Left lung (tissue), 10 donors: ENCODE results near the gene DMBX1. TPM values are rescaled to one million over a fixed set of nuclear protein-coding genes. Genes with fewer than 3 reads are reported as not detected.

Source experiments
- ATAC-seq: fragments of 200-7000 bp; cut with Tn5 transposase; one replicate; pipeline ENCODE4 v1.9.1; 2020; ENCODE audit warnings: moderate library complexity
- DNase-seq, 4 donors: peaks; one replicate each; pipeline ENCODE4 v3.0.0-alpha.2; 2013 to 2020
- H3K27ac ChIP-seq, 2 donors: fragments of 200-600 bp; sonication (generic) in 1 of 2; one replicate each; pipeline versions ENCODE4 v1.5.0 to v1.8.0; 2020 to 2021
- H3K27me3 ChIP-seq, 2 donors: fragments of 200-600 bp; sonication (generic) in 1 of 2; one replicate each; pipeline versions ENCODE4 v1.5.0 to v1.8.0; 2020 to 2021
- H3K36me3 ChIP-seq, 2 donors: fragments of 200-600 bp; sonication (generic) in 1 of 2; one replicate each; pipeline versions ENCODE4 v1.5.0 to v1.8.0; 2020 to 2021
- H3K4me1 ChIP-seq, 2 donors: fragments of 200-600 bp; one replicate each; pipeline ENCODE4 v1.8.0; 2021
- H3K4me3 ChIP-seq, 2 donors: fragments of 200-600 bp; sonication (generic) in 1 of 2; one replicate each; pipeline versions ENCODE4 v1.5.0 to v1.8.0; 2020 to 2021; ENCODE audit warnings: mild to moderate bottlenecking in 1 of 2
- H3K9me3 ChIP-seq, 2 donors: fragments of 200-600 bp; sonication (generic) in 1 of 2; one replicate each; pipeline versions ENCODE4 v1.5.0 to v1.8.0; 2020 to 2021
- CTCF ChIP-seq, 2 donors: fragments of 200-600 bp; sonication (generic) in 1 of 2; IDR thresholded peaks; one replicate each; pipeline versions ENCODE4 v1.5.0 to v1.8.0; 2021; ENCODE audit warnings: antibody characterized with exemption in 2 of 2
- intact Hi-C, 2 donors: fragments of 100-400 bp; cut with DNase I; formaldehyde crosslinking; loops; one replicate each; pipeline versions ENCODE4 v1.11.2 to v1.14.2; 2022
- polyA plus RNA-seq, 6 donors: library from polyadenylated mRNA; unstranded; fragments of 120-200 nt; gene quantifications; one replicate each; pipeline ENCODE4 v1.2.1, GENCODE V29; 2013; ENCODE audit not compliant: insufficient read length in 6 of 6
- total RNA-seq, 2 donors: library from RNA; stranded (reverse); fragmentation: NEBNext Ultra II Directional; extraction: Animal tissue kit (Norgen Biotek cat#: 25700); gene quantifications; one replicate each; pipeline ENCODE4 v1.2.1, GENCODE V29; 2021
- donor health status: DM: no; HTN: yes; CAD: no.
- donor health status: DM: no; HTN: no; CAD: no.

The DMBX1 gene
- total and polyA plus RNA-seq, 8 donors, result 0.04 to 0.07 (median 0.07) TPM; not detected in 4

GRCh38 chr1:46458846-46459245 lies 30.8 kb upstream of the DMBX1 start:
- Histone ChIP-seq H3K9me3 (no peaks in the 10 kb centered on the region), H3K4me3 (no peak overlapping the region), H3K36me3 (no peaks in the 10 kb centered on the region), H3K4me1 (no peaks in the 10 kb centered on the region), H3K27me3 (peaks cover 0 to 74% of the 10 kb centered on the region in 2 donors), H3K27ac (no peak overlapping the region)
- no peak for TF ChIP-seq CTCF (IDR thresholded peaks at IDR 0.05)
- DNase-seq (no peak), ATAC-seq (no peak)
- intact Hi-C loops, result no loop called here

GRCh38 chr1:46459315-46459714 lies 30.3 kb upstream of the DMBX1 start:
- intact Hi-C loops, result no loop called here
- Histone ChIP-seq H3K27ac (no peak overlapping the region), H3K4me3 (no peak overlapping the region), H3K9me3 (no peaks in the 10 kb centered on the region), H3K27me3 (peaks cover 0 to 74% of the 10 kb centered on the region in 2 donors), H3K36me3 (no peaks in the 10 kb centered on the region), H3K4me1 (no peaks in the 10 kb centered on the region)
- ATAC-seq (no peak), DNase-seq (no peak)
- TF ChIP-seq CTCF (IDR thresholded peaks at IDR 0.05), result no peak

- Histone ChIP-seq H3K27ac (no peak overlapping the region), H3K27me3 (peaks cover 0 to 76% of the 10 kb centered on the region in 2 donors), H3K36me3 (no peaks in the 10 kb centered on the region), H3K4me1 (peaks cover 0 to 2% of the 10 kb centered on the region in 2 donors), H3K9me3 (no peaks in the 10 kb centered on the region), H3K4me3 (no peak overlapping the region)
- intact Hi-C loops, result no loop called here
- no peak for ATAC-seq
- no peak for DNase-seq
- no peak for TF ChIP-seq CTCF (IDR thresholded peaks at IDR 0.05)
Observed at GRCh38 chr1:46461017-46461808, 28.4 kb upstream of the DMBX1 start.

GRCh38 chr1:46461809-46462448 lies 27.7 kb upstream of the DMBX1 start:
- DNase-seq, result no peak
- no peaks in the 10 kb centered on the region for H3K9me3 ChIP-seq
- ATAC-seq, result no peak
- no peak for TF ChIP-seq CTCF (IDR thresholded peaks at IDR 0.05)
- intact Hi-C loops, result no loop called here
- no peak overlapping the region for H3K27ac ChIP-seq
- peaks cover 2 to 10% of the 10 kb centered on the region in 2 donors for H3K4me1 ChIP-seq
- H3K36me3 ChIP-seq, result no peaks in the 10 kb centered on the region
- no peak overlapping the region for H3K4me3 ChIP-seq
- H3K27me3 ChIP-seq, result peaks cover 1 to 76% of the 10 kb centered on the region in 2 donors

- Histone ChIP-seq H3K9me3 (no peaks in the 10 kb centered on the region), H3K36me3 (no peaks in the 10 kb centered on the region), H3K4me1 (peaks cover 5 to 15% of the 10 kb centered on the region in 2 donors), H3K27ac (no peak overlapping the region), H3K4me3 (no peak overlapping the region), H3K27me3 (peaks cover 11 to 86% of the 10 kb centered on the region in 2 donors)
- TF ChIP-seq CTCF (IDR thresholded peaks at IDR 0.05), result no peak
- DNase-seq, result no peak
- intact Hi-C loops, result no loop called here
- no peak for ATAC-seq
Observed at GRCh38 chr1:46464013-46464548, 25.6 kb upstream of the DMBX1 start.
